ENCODE data around the gene AFF4.

The AFF4 gene

DNA sequence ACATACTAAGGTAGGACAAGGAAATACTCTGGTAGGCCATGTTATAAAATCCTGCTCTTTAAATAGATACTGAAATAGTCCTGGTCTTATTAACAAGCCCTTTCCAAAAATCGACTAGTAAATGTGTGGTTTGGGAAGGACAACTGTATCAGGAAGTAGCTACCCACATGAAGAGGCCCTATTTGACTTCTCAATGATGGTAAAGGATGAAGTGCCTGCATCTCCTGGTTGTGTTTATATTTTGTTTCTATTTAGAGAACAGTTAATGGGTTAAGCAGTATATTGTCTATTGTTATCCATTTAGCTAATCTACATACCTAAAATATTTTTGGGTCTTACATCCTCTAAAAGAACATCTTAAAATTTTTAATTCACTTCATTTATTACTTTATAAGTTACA is 109.6 kb downstream of the AFF4 start:
- no peak for TF ChIP-seq CTCF (IDR thresholded peaks at IDR 0.05; ENCODE audit: insufficient read depth, low read depth, low read length, missing control alignments)
- no peak for DNase-seq (ENCODE audit: low read depth)

GRCh38 chr5:132853323-132853722 is 110.1 kb downstream of the AFF4 start:
- DNase-seq (ENCODE audit: low read depth), result no peak
- TF ChIP-seq CTCF (IDR thresholded peaks at IDR 0.05; ENCODE audit: insufficient read depth, low read depth, low read length, missing control alignments), result no peak
- no peak overlapping the region for H3K4me3 ChIP-seq (ENCODE audit: low read length)

More for the DNA sequence above, 109.6 kb downstream of the AFF4 start:
- no peak overlapping the region for H3K4me3 ChIP-seq (ENCODE audit: low read length)

DNA sequence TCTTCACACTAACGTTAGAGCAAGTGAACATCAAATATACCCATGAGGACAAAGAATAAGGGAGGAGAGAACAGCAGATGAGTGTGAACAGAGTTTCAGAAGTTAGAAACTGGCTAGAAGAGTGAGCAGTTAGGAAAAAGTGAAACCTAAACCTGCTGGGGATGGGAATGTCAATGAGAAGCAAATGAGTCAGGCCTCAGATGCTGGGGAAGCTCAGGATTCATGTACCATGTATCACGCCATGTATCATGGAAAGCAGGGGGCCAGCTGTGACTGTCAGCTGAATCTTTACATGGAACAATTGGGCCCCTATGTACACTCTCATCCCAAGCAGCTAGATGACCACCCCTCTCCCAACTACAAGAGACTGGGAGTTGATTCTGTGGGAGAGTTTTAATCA is 113.4 kb downstream of the AFF4 start:
- no peak for TF ChIP-seq CTCF (IDR thresholded peaks at IDR 0.05; ENCODE audit: insufficient read depth, low read depth, low read length, missing control alignments)
- no peak for DNase-seq (ENCODE audit: low read depth)

DNA sequence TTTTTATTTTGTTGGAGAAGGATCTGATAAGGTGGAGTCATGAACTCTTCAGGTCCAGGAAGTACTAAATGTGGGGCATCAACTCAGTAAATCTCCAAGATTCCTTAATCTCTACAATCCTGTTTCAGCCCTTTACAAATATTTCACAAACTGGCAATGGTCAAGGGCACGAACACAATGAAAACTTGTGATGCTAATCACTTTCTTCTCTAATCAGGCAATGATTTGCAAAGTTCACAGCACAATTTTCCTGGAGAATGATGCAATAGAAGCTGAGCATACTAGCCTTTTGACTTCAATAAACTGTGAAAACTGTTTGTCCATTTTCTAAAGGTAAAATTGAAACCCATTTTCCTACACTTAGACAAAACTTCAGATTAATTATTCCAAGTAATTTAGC is 114.1 kb downstream of the AFF4 start:
- H3K4me3 ChIP-seq (ENCODE audit: low read length), result no peak overlapping the region
- TF ChIP-seq CTCF (IDR thresholded peaks at IDR 0.05; ENCODE audit: insufficient read depth, low read depth, low read length, missing control alignments), result no peak
- no peak for DNase-seq (ENCODE audit: low read depth)

More for the DNA sequence above, 113.4 kb downstream of the AFF4 start:
- no peak overlapping the region for H3K4me3 ChIP-seq (ENCODE audit: low read length)

DNA sequence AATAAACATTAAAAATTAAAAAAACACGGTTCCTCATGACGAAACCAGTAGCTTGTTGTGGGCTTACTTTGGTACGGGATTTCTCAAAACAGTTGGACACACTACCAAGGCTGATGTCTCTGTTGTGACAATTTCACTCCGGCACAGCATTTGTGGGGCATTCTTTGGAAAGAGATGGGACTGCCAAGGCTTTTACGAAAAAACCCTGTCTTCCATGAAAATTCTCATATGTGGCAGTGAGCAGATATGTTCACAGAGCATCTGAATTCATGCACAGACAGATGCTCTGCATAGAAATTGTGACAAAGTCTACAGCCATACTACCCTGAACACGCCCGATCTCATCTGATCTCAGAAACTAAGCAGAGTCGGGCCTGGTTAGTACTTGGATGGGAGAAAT is 115.2 kb downstream of the AFF4 start:
- no peak for DNase-seq (ENCODE audit: low read depth)
- TF ChIP-seq CTCF (IDR thresholded peaks at IDR 0.05; ENCODE audit: insufficient read depth, low read depth, low read length, missing control alignments), result no peak
- H3K4me3 ChIP-seq (ENCODE audit: low read length), result no peak overlapping the region

DNA sequence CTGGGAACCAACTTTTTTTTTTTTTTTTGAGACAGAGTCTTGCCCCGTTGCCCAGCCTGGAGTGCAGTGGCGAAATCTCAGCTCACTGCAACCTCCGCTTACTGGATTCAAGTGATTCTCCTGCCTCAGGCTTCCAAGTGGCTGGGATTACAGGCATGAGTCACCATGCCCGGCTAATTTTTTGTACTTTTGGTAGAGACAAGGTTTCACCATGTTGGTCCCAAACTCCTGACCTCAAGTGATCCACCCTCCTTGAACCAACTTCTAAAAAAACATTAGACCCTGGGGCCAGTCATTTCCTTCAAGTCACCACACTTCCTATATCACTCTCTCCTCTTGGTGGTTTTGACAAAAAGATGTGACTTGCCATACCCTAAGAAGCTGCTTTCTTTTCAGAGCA is 122.1 kb downstream of the AFF4 start:
- TF ChIP-seq CTCF (IDR thresholded peaks at IDR 0.05; ENCODE audit: insufficient read depth, low read depth, low read length, missing control alignments), result no peak
- H3K4me3 ChIP-seq (ENCODE audit: low read length), result no peak overlapping the region
- peak; percentile 79 for DNase-seq (ENCODE audit: low read depth)

DNA sequence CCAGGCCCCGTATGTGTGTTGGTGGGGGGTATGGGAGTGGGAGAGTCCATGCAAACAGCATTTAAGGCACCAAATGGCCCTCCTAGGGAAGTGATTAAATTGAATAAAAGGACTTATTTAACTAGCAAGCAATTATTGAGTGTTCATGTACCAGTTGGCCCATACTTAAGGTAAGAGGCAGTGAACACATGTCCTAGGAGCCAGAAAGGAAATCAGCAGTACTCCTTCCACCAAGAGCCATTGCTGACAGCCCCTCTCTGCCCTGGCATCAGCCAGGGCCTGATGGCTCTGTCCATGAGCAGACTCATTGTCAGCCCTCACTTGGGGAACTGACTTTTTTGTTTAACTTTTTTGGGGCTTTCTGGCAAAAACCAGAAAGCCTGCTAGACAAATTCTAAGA is 122.5 kb downstream of the AFF4 start:
- TF ChIP-seq CTCF (IDR thresholded peaks at IDR 0.05; ENCODE audit: insufficient read depth, low read depth, low read length, missing control alignments), result no peak
- no peak overlapping the region for H3K4me3 ChIP-seq (ENCODE audit: low read length)
- no peak for DNase-seq (ENCODE audit: low read depth)
